Measurements from ENCODE around the gene TSN. TPM values are rescaled to one million over a fixed set of nuclear protein-coding genes. Genes with fewer than 3 reads are reported as not detected.
"Not testable (repeated sequence)": the region's sequence is repeated elsewhere in the genome, so short reads cannot be mapped to it uniquely, and the experiment has no call there.

TSN gene
- polyA plus RNA-seq (ENCODE audit: insufficient read length): 47.8 TPM

- DNase-seq (ENCODE audit: low read depth): peak; percentile 85
Observed at GRCh38 chr2:121755237-121756111, at the start of gene TSN. TSS of gene TSN (plus strand) at chr2:121755651. CDS start at chr2:121755780, 129 bp downstream.

- DNase-seq (ENCODE audit: low read depth): no peak
Observed at GRCh38 chr2:121705958-121706357, 49.5 kb upstream of the TSN start.

GRCh38 chr2:121707344-121707919 is 48.0 kb upstream of the TSN start:
- no peak for DNase-seq (ENCODE audit: low read depth)

DNA sequence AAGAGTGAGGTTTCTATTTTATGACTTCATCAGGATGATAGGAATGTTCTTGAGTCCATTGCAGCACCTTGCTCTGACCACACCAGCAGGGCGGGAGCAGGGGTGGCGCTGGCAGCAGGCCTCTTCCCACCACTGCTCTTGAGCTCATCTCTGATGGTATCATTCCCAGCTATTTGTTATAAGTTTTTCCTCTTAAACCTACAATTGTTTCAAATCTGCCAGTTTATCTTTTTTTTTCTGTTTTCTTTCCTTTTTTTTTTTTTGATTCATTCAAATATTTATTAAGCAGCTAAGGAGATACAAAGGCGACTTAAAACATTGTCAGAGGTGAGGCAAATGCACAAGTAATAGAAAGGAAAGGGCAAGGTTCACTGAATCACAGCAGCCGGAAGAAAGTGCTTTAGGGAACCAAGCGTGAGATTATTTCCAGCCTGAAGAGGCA is 47.5 kb upstream of the TSN start:
- DNase-seq (ENCODE audit: low read depth): no peak

DNA sequence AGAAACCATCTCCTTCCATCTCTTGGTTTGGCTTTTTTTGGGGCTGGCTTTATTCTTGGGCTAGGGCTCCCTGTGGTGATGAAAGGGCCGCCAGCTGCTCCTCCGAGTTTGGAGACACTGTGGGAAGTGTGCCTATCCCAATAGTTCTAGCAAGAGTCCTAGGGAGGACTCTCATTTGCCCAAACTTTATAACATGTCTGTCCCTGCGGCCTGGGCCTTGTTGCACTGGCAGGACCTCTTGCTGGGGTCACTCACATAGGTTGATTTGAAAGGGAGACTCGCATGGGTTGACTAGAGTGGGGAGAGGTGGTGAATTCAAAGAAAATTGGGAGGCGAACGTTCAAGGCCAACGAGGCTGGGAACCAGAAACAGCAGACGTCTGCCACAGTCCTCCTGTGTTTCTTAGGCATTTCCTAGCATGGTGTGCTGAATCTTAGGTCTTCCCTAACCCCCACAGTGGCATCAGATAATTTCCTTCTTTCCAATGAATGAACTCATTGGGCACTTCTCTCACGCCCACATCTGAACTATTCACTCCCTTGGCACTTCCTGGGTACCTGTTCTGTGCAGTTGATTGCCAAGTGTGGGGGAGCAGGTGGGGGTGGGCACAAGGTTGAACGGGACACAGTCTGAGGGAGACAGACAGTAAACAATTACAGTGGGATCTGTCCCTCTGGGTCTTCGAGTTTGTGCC is 45.5 kb upstream of the TSN start:
- no peak for DNase-seq (ENCODE audit: low read depth)

DNA sequence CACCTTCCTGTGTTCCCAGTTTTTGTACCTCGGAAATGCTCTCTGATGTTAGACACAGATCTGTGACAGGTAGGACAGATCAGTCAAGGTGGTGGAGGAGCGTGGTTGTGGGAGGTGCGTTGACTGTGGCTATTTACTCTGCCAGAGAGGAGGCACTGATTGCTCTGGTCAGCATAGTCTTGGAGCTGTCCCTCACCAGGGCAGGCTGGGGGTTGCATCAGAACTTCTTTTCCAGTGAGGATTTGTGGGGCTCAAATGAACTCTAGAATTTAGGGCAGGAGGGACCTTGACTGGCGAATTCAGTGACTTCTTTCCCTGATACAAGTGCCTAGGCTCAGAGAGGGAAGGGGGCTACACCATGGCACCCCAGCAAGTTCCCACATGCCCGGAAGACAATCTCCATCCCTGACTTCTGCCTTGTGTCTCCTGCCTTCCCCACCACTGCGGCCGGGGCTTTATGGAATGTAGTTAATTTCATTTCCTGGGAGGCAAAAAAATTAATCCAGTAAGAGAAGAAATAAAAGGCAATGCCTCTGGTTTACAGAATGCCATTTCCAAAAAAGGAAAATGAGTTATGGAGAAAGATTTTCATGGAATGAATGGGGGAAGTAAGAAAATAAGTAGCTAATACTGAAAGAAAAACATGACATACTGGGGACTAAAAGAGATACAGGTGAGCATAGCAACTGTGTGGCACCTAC is 44.8 kb upstream of the TSN start:
- no peak for DNase-seq (ENCODE audit: low read depth)

GRCh38 chr2:121711481-121711880 is 44.0 kb upstream of the TSN start:
- not testable (repeated sequence) for DNase-seq (ENCODE audit: low read depth)

DNA sequence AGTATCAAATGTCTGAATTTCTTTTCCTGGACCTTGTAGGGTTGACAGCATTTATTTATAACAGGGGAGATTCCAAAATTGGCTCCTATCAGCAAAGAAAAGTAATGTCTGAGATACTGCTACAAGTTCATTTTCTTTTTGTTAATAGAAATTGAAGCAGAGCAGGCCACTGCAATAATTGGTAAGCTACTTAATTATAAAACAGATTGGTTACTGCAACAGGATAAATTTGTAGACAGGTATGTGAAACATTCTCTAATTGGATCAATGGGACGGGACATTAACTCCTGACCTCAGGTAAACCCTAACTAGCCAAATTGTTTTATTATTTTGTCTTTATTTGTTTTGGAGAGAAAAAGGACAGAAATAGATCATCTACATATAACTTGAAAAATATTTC is 39.3 kb upstream of the TSN start:
- DNase-seq (ENCODE audit: low read depth): no peak

GRCh38 chr2:121717529-121717928 is 37.9 kb upstream of the TSN start:
- no peak for DNase-seq (ENCODE audit: low read depth)

DNA sequence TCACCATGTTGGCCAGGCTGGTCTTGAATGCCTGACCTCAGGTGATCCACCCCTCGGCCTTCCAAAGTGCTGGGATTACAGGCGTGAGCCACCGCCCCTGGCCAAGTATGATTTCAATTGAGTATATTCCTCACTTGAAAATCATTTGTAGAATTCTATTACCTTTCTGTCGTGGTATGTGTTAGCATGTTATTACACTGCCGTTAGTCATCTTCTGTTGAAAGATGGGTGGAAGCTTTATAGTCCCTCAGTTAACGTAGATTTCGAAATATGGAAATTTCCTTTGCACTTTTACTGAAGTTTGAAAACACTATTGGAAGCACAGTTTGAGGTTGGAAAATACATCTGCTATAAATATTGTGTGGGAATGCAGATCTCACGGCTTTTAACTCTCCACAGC is 33.5 kb upstream of the TSN start:
- no peak for DNase-seq (ENCODE audit: low read depth)

GRCh38 chr2:121722479-121722878 is 33.0 kb upstream of the TSN start:
- no peak for DNase-seq (ENCODE audit: low read depth)

DNA sequence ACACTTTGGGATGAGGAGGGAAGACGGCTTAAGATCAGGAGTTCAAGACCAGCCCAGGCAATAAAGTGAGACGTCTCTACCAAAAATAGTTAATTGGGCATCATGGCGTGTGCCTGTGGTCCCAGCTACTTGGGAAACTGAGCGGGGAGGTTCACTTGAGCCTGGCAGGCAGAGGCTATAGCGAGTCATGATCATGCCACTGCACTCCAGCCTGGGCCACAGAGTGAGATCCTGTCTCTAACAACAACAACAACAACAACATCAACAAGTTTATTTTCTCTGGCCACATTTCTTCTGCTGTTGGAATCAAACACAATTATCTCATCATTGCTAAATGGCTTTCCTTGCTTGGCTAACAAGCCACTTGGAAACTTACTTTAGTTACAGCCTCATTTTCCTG is 32.1 kb upstream of the TSN start:
- no peak for DNase-seq (ENCODE audit: low read depth)

DNA sequence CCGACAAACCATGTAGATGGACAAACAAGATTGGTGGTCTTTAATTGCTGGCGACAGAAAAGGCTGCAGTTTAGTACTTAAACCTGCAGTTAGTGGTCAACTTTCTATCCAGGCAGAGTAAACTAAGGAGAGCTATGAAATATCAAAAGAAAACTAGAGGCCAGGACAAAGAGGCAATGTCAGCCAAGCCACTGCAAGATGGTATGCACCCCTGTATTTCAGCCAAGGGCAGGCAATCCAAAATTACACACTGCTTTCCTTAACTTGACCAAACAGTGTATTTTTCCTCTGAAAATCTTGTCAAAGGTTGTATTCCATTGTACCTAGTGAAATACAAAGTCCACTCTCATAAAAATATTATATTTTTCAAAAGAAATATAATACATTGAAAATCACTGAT is 28.1 kb upstream of the TSN start:
- DNase-seq (ENCODE audit: low read depth): no peak

GRCh38 chr2:121727950-121728349 is 27.5 kb upstream of the TSN start:
- DNase-seq (ENCODE audit: low read depth): no peak

DNA sequence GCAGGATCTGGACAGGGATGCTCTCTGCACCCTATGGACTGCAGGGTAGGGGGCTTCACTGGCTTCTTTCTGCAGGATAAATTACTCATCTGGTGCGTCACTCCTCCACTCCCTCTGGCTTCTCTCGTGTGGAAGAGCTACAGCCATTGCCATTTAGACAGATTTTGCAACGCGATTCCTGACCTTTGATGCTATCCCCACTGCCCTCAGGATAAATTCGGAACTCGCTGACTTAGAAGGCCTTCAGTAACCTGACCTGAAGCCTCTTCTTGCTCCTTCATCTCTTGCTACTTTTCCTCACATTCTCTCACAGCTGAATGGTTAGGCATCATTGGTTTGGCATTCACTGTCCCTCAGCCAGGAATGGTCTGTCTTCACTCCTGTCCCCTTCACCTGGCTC is 24.1 kb upstream of the TSN start:
- no peak for DNase-seq (ENCODE audit: low read depth)

- DNase-seq (ENCODE audit: low read depth): not testable (repeated sequence)
Observed at GRCh38 chr2:121734544-121734943, 20.9 kb upstream of the TSN start.

- no peak for DNase-seq (ENCODE audit: low read depth)
Observed at GRCh38 chr2:121735518-121736074, 19.9 kb upstream of the TSN start.

GRCh38 chr2:121736140-121736461 is 19.4 kb upstream of the TSN start:
- no peak for DNase-seq (ENCODE audit: low read depth)

DNA sequence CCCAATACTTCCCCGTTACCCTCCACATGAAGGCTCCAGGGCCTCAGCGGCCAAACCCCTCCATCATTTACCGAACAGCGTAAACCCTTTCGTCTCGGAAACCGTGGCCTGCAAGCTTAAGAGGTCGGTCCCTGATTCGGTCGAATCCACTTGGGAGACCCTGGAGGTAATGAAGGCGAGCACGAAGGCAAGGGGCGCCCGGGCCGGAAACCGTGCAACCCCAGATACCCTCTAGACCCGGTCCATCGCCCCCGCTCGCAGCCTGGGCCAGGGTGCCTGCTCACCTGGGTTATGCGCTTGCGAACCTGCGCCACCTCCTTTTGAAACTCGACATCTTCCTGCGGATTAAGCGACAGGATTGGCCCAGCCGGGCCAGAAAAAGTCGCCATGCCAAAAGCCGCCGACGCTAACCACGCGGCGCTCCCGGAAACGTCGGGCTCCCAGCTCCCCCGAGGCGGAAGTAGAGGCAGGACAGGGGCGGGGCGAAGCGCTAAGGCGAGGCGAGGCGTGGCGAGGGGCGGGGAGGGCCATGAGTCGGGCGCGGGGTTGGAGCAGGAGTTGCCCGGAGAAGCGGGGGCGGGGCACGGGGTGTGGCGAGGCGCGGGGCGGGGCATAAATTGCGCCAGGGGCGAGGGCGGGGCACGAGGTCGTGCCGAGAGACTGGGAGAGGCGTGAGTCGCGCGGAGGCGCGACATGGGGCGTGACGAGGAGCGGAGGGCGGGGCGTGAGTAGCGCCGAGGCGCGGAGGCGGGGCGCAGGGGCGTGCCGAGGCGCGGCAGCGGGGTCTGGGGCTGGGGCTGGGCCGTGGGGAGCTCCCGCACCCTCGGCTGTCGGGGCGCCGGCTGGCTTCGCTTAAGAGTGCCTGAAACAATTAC is 18.8 kb upstream of the TSN start, which contains the start of gene NIFK:
TSS of gene NIFK (minus strand) at position 414 of the 875 bp plus-strand sequence. CDS start at position 389, 25 bp downstream.
- peak; percentile 80 for DNase-seq (ENCODE audit: low read depth)

DNA sequence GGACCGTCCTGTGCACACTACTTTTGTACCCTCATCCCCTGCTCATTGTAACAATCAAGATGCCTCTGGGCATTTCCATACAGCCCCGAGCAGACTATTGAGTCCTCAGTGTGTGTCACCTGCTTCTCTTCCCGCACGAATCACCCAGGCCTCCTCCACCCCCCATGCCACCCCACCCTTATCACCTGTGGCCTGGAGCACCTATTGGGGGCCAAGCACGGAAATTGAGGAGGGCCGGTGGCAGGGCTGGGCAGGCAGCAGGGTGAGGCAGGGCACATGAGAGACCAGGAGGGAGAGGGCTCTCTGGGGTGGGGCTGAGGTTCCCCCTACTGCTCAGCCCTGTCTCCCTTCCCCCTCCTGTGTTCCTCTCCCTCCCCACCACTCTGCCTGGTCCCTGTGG is 14.5 kb upstream of the TSN start:
- DNase-seq (ENCODE audit: low read depth): no peak

DNA sequence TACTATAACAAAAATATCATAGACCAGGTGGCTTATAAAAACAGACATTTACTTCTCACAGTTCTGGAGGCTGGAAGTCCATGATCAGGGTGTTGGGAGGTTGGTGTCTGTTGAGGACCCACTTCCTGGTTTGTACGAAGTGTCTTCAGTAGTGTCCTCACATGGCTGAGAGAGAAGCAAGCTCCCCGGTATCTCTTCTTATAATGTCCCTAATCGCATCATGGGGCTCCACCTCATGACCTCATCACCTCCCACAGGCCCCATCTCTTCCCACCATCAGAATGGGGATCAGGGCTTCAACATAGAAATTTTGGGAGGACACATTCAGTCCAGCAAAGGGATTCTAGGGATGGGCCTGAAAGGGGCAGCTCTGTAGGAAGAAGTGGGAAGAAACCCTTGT is 14.0 kb upstream of the TSN start:
- no peak for DNase-seq (ENCODE audit: low read depth)

Measured in forelimb muscle (tissue), 1 donor.